NK-92 (cell line): Measurements from ENCODE around the gene TTYH3.
"Not testable (repeated sequence)": the region's sequence is repeated elsewhere in the genome, so short reads cannot be mapped to it uniquely, and the experiment has no call there.

Experiments
- DNase-seq: peaks from one replicate; lab custom pipeline; 2025; ENCODE audit not compliant: unreplicated experiment; lab: John Stamatoyannopoulos, UW

TTYH3 gene

GRCh38 chr7:2662273-2663120, 30.7 kb downstream of the TTYH3 start:
- DNase-seq = no peak

- DNase-seq = no peak
Measured at GRCh38 chr7:2663121-2663886, 31.5 kb downstream of the TTYH3 start.

GRCh38 chr7:2663960-2664359, 32.2 kb downstream of the TTYH3 start:
- DNase-seq = no peak

- no peak for DNase-seq
Measured at GRCh38 chr7:2665359-2665791, 33.6 kb downstream of the TTYH3 start.

- DNase-seq = no peak
Measured at GRCh38 chr7:2666155-2666554, 34.4 kb downstream of the TTYH3 start.

- DNase-seq = no peak
Measured at GRCh38 chr7:2666588-2667250, 34.9 kb downstream of the TTYH3 start.

- no peak for DNase-seq
Measured at GRCh38 chr7:2667843-2668242, 36.1 kb downstream of the TTYH3 start.

- DNase-seq = no peak
Measured at GRCh38 chr7:2668401-2668800, 36.6 kb downstream of the TTYH3 start.

GRCh38 chr7:2670171-2670570, 38.4 kb downstream of the TTYH3 start:
- DNase-seq = no peak

GRCh38 chr7:2670720-2671391, 39.1 kb downstream of the TTYH3 start:
- no peak for DNase-seq

GRCh38 chr7:2673214-2673613, 41.4 kb downstream of the TTYH3 start:
- DNase-seq = not testable (repeated sequence)

- no peak for DNase-seq
Measured at GRCh38 chr7:2673934-2674333, 42.1 kb downstream of the TTYH3 start.

GRCh38 chr7:2675256-2675764, 43.5 kb downstream of the TTYH3 start:
- DNase-seq = no peak

- not testable (repeated sequence) for DNase-seq
Measured at GRCh38 chr7:2676576-2676975, 44.8 kb downstream of the TTYH3 start.

GRCh38 chr7:2678454-2678853, 46.7 kb downstream of the TTYH3 start:
- DNase-seq = not testable (repeated sequence)

GRCh38 chr7:2679135-2680127, 47.6 kb downstream of the TTYH3 start:
- not testable (repeated sequence) for DNase-seq

- no peak for DNase-seq
Measured at GRCh38 chr7:2680256-2680655, 48.5 kb downstream of the TTYH3 start.

- no peak for DNase-seq
Measured at GRCh38 chr7:2680792-2681490, 49.2 kb downstream of the TTYH3 start.
